K562 (cell line): Measurements from ENCODE around the gene ZNF740. TPM values are rescaled to one million over a fixed set of nuclear protein-coding genes. Genes with fewer than 3 reads are reported as not detected.

ENCODE experiments used
- ARID2 ChIP-seq: fragments of 450-650 bp; IDR thresholded peaks from 2 replicates; pipeline ENCODE4 v1.6.1; 2017; ENCODE audit warnings: antibody characterized with exemption, mild to moderate bottlenecking
- ASH1L ChIP-seq: fragments of 450-650 bp; IDR thresholded peaks from 2 replicates; pipeline ENCODE4 v1.6.1; 2018; ENCODE audit warnings: borderline replicate concordance, mild to moderate bottlenecking, low read depth; ENCODE audit not compliant: partially characterized antibody
- BCL6 ChIP-seq: fragments of 250-450 bp; sonication (Bioruptor Pico); IDR thresholded peaks from 2 replicates; pipeline ENCODE4 v1.4.0; 2020
- CCAR2 ChIP-seq: fragments of 200-400 bp; formaldehyde crosslinking; IDR thresholded peaks from 2 replicates; pipeline ENCODE4 v1.6.1; 2017; ENCODE audit warnings: mild to moderate bottlenecking, low read depth, low read length
- CEBPG ChIP-seq, 3 experiments: fragments of 200-800 bp in 1 of 3; sonication (Bioruptor generic) in 1 of 3; sonication (generic) in 1 of 3; formaldehyde crosslinking in 1 of 3; IDR thresholded peaks in 2 of 3; conservative IDR thresholded peaks in 1 of 3; 2 replicates each; pipeline versions ENCODE4 v1.6.1 to v1.8.0; 2016 to 2022; ENCODE audit warnings: missing compliant biosample characterization in 2 of 3, missing genetic modification characterization in 2 of 3, mild to moderate bottlenecking in 1 of 3, missing genetic modification reagents in 1 of 3
- EHMT2 ChIP-seq: fragments of 450-650 bp; IDR thresholded peaks from 2 replicates; pipeline ENCODE4 v1.6.1; 2018; ENCODE audit warnings: antibody characterized with exemption
- EP400 ChIP-seq: fragments of 450-650 bp; IDR thresholded peaks from 2 replicates; pipeline ENCODE4 v1.6.1; 2017; ENCODE audit warnings: antibody characterized with exemption, mild to moderate bottlenecking, moderate library complexity
- ETS2 ChIP-seq: IDR thresholded peaks from 2 replicates; pipeline ENCODE4 v1.6.1; 2016; ENCODE audit warnings: borderline replicate concordance, missing genetic modification characterization, mild to moderate bottlenecking, moderate library complexity, missing compliant biosample characterization; ENCODE audit not compliant: poor library complexity, severe bottlenecking
- FOS ChIP-seq: IDR thresholded peaks from 3 replicates; pipeline ENCODE4 v1.6.1; 2011; ENCODE audit not compliant: insufficient read length; ENCODE audit errors: extremely low read depth
- GTF2E2 ChIP-seq: fragments of 200-800 bp; sonication (Bioruptor generic); IDR thresholded peaks from 2 replicates; pipeline ENCODE4 v1.6.1; 2016; ENCODE audit warnings: missing genetic modification characterization, missing compliant biosample characterization
- JUND ChIP-seq, 2 experiments: IDR thresholded peaks; 2 replicates in 1 of 2; 3 replicates in 1 of 2; pipeline ENCODE4 v1.6.1; 2011; ENCODE audit warnings: borderline replicate concordance in 2 of 2, low read depth in 2 of 2, low read length in 2 of 2, improper control_type of control experiment in 1 of 2, missing biosample characterization in 1 of 2, missing genetic modification characterization in 1 of 2, missing genetic modification reagents in 1 of 2
- MAFF ChIP-seq: IDR thresholded peaks from 2 replicates; pipeline ENCODE4 v1.6.1; 2012; ENCODE audit warnings: low read length, improper control_type of control experiment
- OTX1 ChIP-seq: fragments of 450-650 bp; formaldehyde crosslinking; IDR thresholded peaks from 2 replicates; pipeline ENCODE4 v1.4.0; 2022; ENCODE audit warnings: mild to moderate bottlenecking
- PRPF4 ChIP-seq: fragments of 200-400 bp; formaldehyde crosslinking; IDR thresholded peaks from one replicate; pipeline ENCODE4 v1.6.1; 2017; ENCODE audit warnings: low read length, low read depth, mild to moderate bottlenecking; ENCODE audit not compliant: insufficient read depth, poor library complexity, severe bottlenecking
- SUPT5H ChIP-seq: fragments of 450-650 bp; IDR thresholded peaks from 2 replicates; pipeline ENCODE4 v1.6.1; 2016
- ZNF551 ChIP-seq: fragments of 250-450 bp; sonication (Bioruptor Pico); IDR thresholded peaks from 2 replicates; pipeline ENCODE4 v1.5.0; 2021; ENCODE audit warnings: mild to moderate bottlenecking, moderate library complexity
- ZNF76 ChIP-seq: fragments of 250-450 bp; sonication (Bioruptor Pico); IDR thresholded peaks from 2 replicates; pipeline ENCODE4 v1.4.0; 2020; ENCODE audit warnings: mild to moderate bottlenecking, moderate library complexity, borderline replicate concordance
- polyA plus RNA-seq, 8 experiments: library from polyadenylated mRNA; depleted of rRNA in 4 of 8; stranded (reverse) in 5 of 8; unstranded in 3 of 8; fragments of >200 nt; fragmentation: Nextera tagmentation in 2 of 8; fragmentation: Illumina TruSeq in 1 of 8; extraction: Ambion mirVana in 2 of 8; extraction: Trizol in 1 of 8; gene quantifications; 2 replicates each; pipeline versions ENCODE4 v1.2.1 to v1.2.3, GENCODE V29; 2011 to 2014; ENCODE audit warnings: inconsistent platforms in 1 of 8, missing spikeins in 1 of 8
- total RNA-seq, 7 experiments: library from RNA; depleted of rRNA in 6 of 7; stranded (reverse); fragments of >200 nt in 6 of 7; fragmentation: Illumina TruSeq in 2 of 7; extraction: Trizol in 2 of 7; gene quantifications; 2 replicates each; pipeline versions ENCODE4 v1.2.1 to v1.2.3, GENCODE V29; 2011 to 2021; ENCODE audit warnings: low replicate concordance in 1 of 7
- TF ChIP-seq, protein P1 (sequence below): sonication (generic); formaldehyde crosslinking; IDR thresholded peaks from 2 replicates; pipeline ENCODE4 v1.8.1; 2023; ENCODE audit warnings: missing genetic modification reagents, mild to moderate bottlenecking, borderline replicate concordance
- TF ChIP-seq, protein P2 (sequence below): fragments of 250-450 bp; sonication (Bioruptor Pico); IDR thresholded peaks from 2 replicates; pipeline ENCODE4 v1.8.0; 2022; ENCODE audit warnings: moderate library complexity, mild to moderate bottlenecking, inconsistent platforms
- TF ChIP-seq, protein P3 (sequence below): fragments of 450-650 bp; IDR thresholded peaks from 2 replicates; pipeline ENCODE4 v1.6.1; 2017; ENCODE audit warnings: mild to moderate bottlenecking, moderate library complexity
- TF ChIP-seq, protein P4 (sequence below): fragments of 250-450 bp; sonication (Bioruptor Pico); IDR thresholded peaks from 2 replicates; pipeline ENCODE4 v1.5.0; 2021

Gene ZNF740
- total and polyA plus RNA-seq, 9 of the 15 experiments (the other 6 are each of a cell fraction or from before 2014, with no cell fraction given), result 0.57 to 46.4 (median 18.6) TPM

- TF ChIP-seq, protein P1, sequence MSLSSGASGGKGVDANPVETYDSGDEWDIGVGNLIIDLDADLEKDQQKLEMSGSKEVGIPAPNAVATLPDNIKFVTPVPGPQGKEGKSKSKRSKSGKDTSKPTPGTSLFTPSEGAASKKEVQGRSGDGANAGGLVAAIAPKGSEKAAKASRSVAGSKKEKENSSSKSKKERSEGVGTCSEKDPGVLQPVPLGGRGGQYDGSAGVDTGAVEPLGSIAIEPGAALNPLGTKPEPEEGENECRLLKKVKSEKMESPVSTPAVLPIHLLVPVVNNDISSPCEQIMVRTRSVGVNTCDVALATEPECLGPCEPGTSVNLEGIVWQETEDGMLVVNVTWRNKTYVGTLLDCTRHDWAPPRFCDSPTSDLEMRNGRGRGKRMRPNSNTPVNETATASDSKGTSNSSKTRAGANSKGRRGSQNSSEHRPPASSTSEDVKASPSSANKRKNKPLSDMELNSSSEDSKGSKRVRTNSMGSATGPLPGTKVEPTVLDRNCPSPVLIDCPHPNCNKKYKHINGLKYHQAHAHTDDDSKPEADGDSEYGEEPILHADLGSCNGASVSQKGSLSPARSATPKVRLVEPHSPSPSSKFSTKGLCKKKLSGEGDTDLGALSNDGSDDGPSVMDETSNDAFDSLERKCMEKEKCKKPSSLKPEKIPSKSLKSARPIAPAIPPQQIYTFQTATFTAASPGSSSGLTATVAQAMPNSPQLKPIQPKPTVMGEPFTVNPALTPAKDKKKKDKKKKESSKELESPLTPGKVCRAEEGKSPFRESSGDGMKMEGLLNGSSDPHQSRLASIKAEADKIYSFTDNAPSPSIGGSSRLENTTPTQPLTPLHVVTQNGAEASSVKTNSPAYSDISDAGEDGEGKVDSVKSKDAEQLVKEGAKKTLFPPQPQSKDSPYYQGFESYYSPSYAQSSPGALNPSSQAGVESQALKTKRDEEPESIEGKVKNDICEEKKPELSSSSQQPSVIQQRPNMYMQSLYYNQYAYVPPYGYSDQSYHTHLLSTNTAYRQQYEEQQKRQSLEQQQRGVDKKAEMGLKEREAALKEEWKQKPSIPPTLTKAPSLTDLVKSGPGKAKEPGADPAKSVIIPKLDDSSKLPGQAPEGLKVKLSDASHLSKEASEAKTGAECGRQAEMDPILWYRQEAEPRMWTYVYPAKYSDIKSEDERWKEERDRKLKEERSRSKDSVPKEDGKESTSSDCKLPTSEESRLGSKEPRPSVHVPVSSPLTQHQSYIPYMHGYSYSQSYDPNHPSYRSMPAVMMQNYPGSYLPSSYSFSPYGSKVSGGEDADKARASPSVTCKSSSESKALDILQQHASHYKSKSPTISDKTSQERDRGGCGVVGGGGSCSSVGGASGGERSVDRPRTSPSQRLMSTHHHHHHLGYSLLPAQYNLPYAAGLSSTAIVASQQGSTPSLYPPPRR (CRISPR knock-in tag), result no peak
- TF ChIP-seq ASH1L (no peak), ZNF76 (CRISPR knock-in tag) (no peak), CCAR2 (no peak), MAFF (no peak), EP400 (peak; percentile 40; the same call in 1 of the 2 replicates), ARID2 (no peak; the same call in 1 of the 2 replicates), EHMT2 (peak; percentile 66), GTF2E2 (no peak), JUND (IDR thresholded peaks at IDR 0.05; ENCODE audit: borderline replicate concordance, low read depth, low read length) (no peak), JUND (tag; IDR thresholded peaks at IDR 0.05; ENCODE audit: borderline replicate concordance, low read depth, low read length) (no peak), ETS2 (tag) (no peak), SUPT5H (0 out of 2 replicates have a peak, but pooled peaks have one; percentile 24), ZNF551 (CRISPR knock-in tag) (no peak), PRPF4 (no peak), FOS (no peak), OTX1 (CRISPR knock-in tag) (peak; percentile 53; the same call in 1 of the 2 replicates), CEBPG (CRISPR knock-in tag; IDR thresholded peaks at IDR 0.05) (no peak), CEBPG (tag; conservative IDR thresholded peaks at IDR 0.05 in 1 of 2, IDR thresholded peaks at IDR 0.05 in 1 of 2) (no peak), BCL6 (CRISPR knock-in tag) (no peak)
- TF ChIP-seq, protein P2, sequence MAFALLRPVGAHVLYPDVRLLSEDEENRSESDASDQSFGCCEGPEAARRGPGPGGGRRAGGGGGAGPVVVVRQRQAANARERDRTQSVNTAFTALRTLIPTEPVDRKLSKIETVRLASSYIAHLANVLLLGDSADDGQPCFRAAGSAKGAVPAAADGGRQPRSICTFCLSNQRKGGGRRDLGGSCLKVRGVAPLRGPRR (CRISPR knock-in tag), result no peak
- TF ChIP-seq, protein P3, sequence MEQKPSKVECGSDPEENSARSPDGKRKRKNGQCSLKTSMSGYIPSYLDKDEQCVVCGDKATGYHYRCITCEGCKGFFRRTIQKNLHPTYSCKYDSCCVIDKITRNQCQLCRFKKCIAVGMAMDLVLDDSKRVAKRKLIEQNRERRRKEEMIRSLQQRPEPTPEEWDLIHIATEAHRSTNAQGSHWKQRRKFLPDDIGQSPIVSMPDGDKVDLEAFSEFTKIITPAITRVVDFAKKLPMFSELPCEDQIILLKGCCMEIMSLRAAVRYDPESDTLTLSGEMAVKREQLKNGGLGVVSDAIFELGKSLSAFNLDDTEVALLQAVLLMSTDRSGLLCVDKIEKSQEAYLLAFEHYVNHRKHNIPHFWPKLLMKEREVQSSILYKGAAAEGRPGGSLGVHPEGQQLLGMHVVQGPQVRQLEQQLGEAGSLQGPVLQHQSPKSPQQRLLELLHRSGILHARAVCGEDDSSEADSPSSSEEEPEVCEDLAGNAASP, result no peak
- TF ChIP-seq, protein P4, sequence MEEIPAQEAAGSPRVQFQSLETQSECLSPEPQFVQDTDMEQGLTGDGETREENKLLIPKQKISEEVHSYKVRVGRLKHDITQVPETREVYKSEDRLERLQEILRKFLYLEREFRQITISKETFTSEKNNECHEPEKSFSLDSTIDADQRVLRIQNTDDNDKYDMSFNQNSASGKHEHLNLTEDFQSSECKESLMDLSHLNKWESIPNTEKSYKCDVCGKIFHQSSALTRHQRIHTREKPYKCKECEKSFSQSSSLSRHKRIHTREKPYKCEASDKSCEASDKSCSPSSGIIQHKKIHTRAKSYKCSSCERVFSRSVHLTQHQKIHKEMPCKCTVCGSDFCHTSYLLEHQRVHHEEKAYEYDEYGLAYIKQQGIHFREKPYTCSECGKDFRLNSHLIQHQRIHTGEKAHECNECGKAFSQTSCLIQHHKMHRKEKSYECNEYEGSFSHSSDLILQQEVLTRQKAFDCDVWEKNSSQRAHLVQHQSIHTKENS (CRISPR knock-in tag), result no peak
Observed at GRCh38 chr12:53244337-53244736, 63.8 kb downstream of the ZNF740 start (continued).
